Vagina (tissue), 2 donors: ENCODE data around the gene ZNF101.

Experiments
- POLR2A ChIP-seq, 2 donors: fragments of 450-650 bp; IDR thresholded peaks; one replicate each; pipeline ENCODE4 v1.6.1; 2017; ENCODE audit warnings: antibody characterized with exemption in 2 of 2, mild to moderate bottlenecking in 2 of 2, moderate library complexity in 2 of 2
- POLR2AphosphoS5 ChIP-seq, 2 donors: sonication (generic); formaldehyde crosslinking; IDR thresholded peaks; one replicate each; pipeline ENCODE4 v1.9.0; 2017; ENCODE audit warnings: antibody characterized with exemption in 2 of 2, mild to moderate bottlenecking in 2 of 2, low read depth in 1 of 2; ENCODE audit not compliant: insufficient read depth in 1 of 2
- TF ChIP-seq, protein P1 (sequence below), 3 experiments: fragments of 450-650 bp in 2 of 3; fragments of 200-600 bp in 1 of 3; sonication (generic) in 1 of 3; IDR thresholded peaks; one replicate each; pipeline ENCODE4 v1.5.1; 2017 to 2019; ENCODE audit warnings: antibody characterized with exemption in 3 of 3, mild to moderate bottlenecking in 2 of 3, moderate library complexity in 2 of 3

DNA sequence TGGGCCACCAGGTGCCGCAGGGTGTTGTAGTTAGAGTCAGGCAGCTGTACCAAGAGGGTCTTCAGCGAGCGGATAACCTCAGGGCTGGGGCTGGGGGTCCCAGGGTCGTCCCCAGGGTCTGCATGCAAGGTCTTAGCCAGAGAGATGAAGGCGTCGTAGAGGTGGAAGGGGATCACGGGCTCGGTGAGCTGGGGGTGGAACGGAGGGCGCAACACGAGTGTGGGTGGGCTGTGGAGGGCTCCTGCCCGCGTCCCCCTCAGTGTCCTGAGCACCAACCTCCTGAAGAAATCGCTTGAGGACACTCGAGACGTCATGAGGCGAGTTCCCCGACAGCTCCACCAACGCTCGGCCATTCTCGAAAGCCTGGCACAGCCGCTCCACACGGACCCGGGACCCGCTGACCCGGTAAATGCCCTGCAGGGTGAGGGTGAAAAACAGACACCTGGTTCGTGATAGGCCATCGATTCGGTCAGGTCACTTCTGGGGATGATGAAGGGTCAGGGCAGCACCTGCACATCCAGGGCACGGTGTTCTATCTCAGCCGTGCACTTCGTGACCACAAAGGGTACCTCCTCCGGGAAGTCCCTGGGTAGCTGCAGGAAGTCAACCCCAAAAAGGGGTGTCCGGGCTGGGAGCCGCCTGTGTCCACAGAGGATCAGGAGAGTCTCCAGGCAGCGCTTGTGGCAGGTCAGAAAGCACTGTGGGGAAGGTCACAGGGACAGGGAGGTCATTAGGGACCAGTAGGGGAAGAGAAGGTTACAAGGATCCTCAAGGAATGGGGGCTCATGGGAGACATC, 33.9 kb upstream of the ZNF101 start:
- TF ChIP-seq, protein P1, sequence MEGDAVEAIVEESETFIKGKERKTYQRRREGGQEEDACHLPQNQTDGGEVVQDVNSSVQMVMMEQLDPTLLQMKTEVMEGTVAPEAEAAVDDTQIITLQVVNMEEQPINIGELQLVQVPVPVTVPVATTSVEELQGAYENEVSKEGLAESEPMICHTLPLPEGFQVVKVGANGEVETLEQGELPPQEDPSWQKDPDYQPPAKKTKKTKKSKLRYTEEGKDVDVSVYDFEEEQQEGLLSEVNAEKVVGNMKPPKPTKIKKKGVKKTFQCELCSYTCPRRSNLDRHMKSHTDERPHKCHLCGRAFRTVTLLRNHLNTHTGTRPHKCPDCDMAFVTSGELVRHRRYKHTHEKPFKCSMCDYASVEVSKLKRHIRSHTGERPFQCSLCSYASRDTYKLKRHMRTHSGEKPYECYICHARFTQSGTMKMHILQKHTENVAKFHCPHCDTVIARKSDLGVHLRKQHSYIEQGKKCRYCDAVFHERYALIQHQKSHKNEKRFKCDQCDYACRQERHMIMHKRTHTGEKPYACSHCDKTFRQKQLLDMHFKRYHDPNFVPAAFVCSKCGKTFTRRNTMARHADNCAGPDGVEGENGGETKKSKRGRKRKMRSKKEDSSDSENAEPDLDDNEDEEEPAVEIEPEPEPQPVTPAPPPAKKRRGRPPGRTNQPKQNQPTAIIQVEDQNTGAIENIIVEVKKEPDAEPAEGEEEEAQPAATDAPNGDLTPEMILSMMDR (IDR thresholded peaks at IDR 0.05) = no peak
- TF ChIP-seq POLR2A (IDR thresholded peaks at IDR 0.05) = no peak
- TF ChIP-seq POLR2AphosphoS5 (IDR thresholded peaks at IDR 0.05; ENCODE audit: insufficient read depth in 1 of 2, low read depth in 1 of 2) = no peak
